Measurements from ENCODE around the gene ZBTB49. TPM values are rescaled to one million over a fixed set of nuclear protein-coding genes. Genes with fewer than 3 reads are reported as not detected.

Gene ZBTB49
- total and polyA plus RNA-seq, 2 of the 13 experiments (the other 11 are each of a cell fraction or from before 2014, with no cell fraction given): 3.3 to 4.3 TPM

DNA sequence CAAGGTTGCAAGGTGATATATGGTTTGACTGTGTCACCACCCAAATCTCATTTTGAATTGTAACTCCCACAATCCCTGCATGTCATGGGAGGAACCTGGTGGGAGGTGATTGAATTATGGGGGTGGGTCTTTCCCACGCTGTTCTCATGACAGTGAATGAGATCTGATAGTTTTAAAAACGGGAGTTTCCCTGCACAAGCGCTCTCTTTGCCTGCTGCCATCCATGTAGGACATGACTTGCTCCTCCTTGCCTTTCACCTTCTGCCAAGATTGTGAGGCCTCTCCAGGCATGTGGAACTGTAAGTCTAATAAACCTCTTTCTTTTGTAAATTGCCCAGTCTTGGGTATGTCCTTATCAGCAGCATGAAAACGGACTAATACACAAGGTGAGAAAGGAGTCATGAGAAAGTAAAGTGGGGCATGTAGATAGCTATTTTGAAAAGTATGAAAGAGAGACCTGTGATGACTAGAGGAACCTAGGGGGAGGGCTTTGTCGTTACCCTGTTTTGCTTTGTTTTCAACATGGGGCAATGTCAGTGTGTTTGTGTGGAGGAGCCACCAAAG, 6.3 kb downstream of the ZBTB49 start:
- whole genome bisulfite sequencing (ENCODE audit: low lambda C conversion rate): 100% methylated on average over 5 of the region's 5 CpGs
- no peak for FAIRE-seq
- BruUV-seq (replicated peaks): no TSS peak

DNA sequence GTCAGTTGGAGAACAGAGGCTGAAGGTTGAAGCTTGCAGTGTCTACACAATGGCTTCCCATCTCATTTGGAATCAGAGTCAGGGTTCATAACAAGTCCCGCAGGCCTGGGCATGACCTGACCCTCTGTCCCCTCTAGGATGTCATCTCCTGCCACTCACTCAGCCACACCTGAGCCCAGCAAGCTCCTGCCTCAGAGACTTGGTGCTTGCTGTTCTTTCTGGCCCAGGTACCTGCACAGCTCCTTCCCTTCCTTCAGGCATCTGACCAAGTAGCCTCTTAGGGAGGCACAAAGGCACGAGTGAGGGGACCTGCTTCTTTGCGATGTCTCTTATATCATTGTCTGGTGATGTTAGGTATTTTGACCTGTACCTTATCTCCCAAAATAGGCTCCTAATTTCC, 9.0 kb downstream of the ZBTB49 start:
- H3K4me1 ChIP-seq (ENCODE audit: insufficient read depth, low read length): no peaks in the 10 kb centered on the region
- no peak overlapping the region for H3K9ac ChIP-seq (ENCODE audit: insufficient read depth, low read depth, low read length)
- H4K20me1 ChIP-seq (ENCODE audit: insufficient read depth, low read length): no peaks in the 10 kb centered on the region
- ATAC-seq: no peak
- H3K79me2 ChIP-seq (ENCODE audit: insufficient read depth, low read length): peaks cover 10% of the 10 kb centered on the region
- no peaks in the 10 kb centered on the region for H3K27me3 ChIP-seq (ENCODE audit: control insufficient read depth in 1 of 2, insufficient read depth in 2 of 2, low read length in 2 of 2)
- POLR2A ChIA-PET: no interaction called here
- H3K9me3 ChIP-seq (ENCODE audit: low read length): no peaks in the 10 kb centered on the region
- no peak overlapping the region for H3K4me2 ChIP-seq (ENCODE audit: low read depth, low read length)
- peaks cover 5 to 16% of the 10 kb centered on the region in 2 experiments; a peak in 4 of 5 replicates for H3K36me3 ChIP-seq (replicated peaks in 1 of 2; ENCODE audit: control insufficient read depth in 1 of 2, insufficient read depth in 2 of 2, low read length in 2 of 2)
- CTCF ChIA-PET (ENCODE audit: low intra/inter-chr PET ratio, low total read pairs): no interaction called here
- in situ Hi-C loops (cut with HindIII; ENCODE audit: extremely low pct_ligation_motif_present, low pct_unique_long_range_greater_than_20kb) (no loop called here), intact Hi-C loops (cut with micrococcal nuclease; ENCODE audit: unreplicated experiment) (no loop called here)
- no peak for FAIRE-seq
- no peak overlapping the region for H3K4me3 ChIP-seq (replicated peaks in 1 of 3; ENCODE audit: insufficient read depth in 1 of 3, low read depth in 2 of 3, low read length in 3 of 3)
- DNase-seq (ENCODE audit: low spot score): no peak
- WGBS (ENCODE audit: low lambda C conversion rate): 100% methylated on average over 2 of the region's 3 CpGs
- TF ChIP-seq, protein P1, sequence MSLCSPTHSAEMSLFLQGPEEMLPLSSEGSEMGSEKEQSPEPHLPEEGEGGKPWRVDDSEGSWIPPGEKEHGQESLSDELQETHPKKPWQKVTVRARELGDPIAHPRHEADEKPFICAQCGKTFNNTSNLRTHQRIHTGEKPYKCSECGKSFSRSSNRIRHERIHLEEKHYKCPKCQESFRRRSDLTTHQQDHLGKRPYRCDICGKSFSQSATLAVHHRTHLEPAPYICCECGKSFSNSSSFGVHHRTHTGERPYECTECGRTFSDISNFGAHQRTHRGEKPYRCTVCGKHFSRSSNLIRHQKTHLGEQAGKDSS (CRISPR knock-in tag; IDR thresholded peaks at IDR 0.05; ENCODE audit: borderline replicate concordance, low read depth): no peak
- TF ChIP-seq ZNF460 (CRISPR knock-in tag; IDR thresholded peaks at IDR 0.05; ENCODE audit: borderline replicate concordance): no peak
- TF ChIP-seq ZNF563 (CRISPR knock-in tag; IDR thresholded peaks at IDR 0.05): no peak
- TF ChIP-seq ATRX (CRISPR knock-in tag; IDR thresholded peaks at IDR 0.05; ENCODE audit: borderline replicate concordance): no peak
- no peak for TF ChIP-seq ZNF441 (CRISPR knock-in tag; IDR thresholded peaks at IDR 0.05; ENCODE audit: borderline replicate concordance)
- TF ChIP-seq NFE2L2 (IDR thresholded peaks at IDR 0.05; ENCODE audit: low read length): no peak
- H2AFZ ChIP-seq (ENCODE audit: low read length): no peak overlapping the region
- BruUV-seq (replicated peaks): no TSS peak
- H3K27ac ChIP-seq (ENCODE audit: extremely low read length, insufficient read depth, low read length): no peak overlapping the region

More for the DNA sequence above, 6.3 kb downstream of the ZBTB49 start:
- TF ChIP-seq ZNF431 (CRISPR knock-in tag; IDR thresholded peaks at IDR 0.05; ENCODE audit: borderline replicate concordance, low read depth): 0 out of 2 replicates have a peak, but pooled peaks have one; percentile 54
- no peak for TF ChIP-seq CAMTA2 (CRISPR knock-in tag; IDR thresholded peaks at IDR 0.05; ENCODE audit: borderline replicate concordance)
- peaks cover 2 to 4% of the 10 kb centered on the region in 2 experiments; a peak in 2 of 5 replicates for H3K36me3 ChIP-seq (replicated peaks in 1 of 2; ENCODE audit: control insufficient read depth in 1 of 2, insufficient read depth in 2 of 2, low read length in 2 of 2)
- intact Hi-C loops (cut with micrococcal nuclease; ENCODE audit: unreplicated experiment) (no loop called here), in situ Hi-C loops (cut with HindIII; ENCODE audit: extremely low pct_ligation_motif_present, low pct_unique_long_range_greater_than_20kb) (no loop called here)
- no peak overlapping the region for H2AFZ ChIP-seq (ENCODE audit: low read length)
- no peaks in the 10 kb centered on the region for H3K9me3 ChIP-seq (ENCODE audit: low read length)
- H3K9ac ChIP-seq (ENCODE audit: insufficient read depth, low read depth, low read length): no peak overlapping the region
- no peak for ATAC-seq
- no peak overlapping the region for H3K4me2 ChIP-seq (ENCODE audit: low read depth, low read length)
- H4K20me1 ChIP-seq (ENCODE audit: insufficient read depth, low read length): no peaks in the 10 kb centered on the region
- peaks cover 13% of the 10 kb centered on the region for H3K4me1 ChIP-seq (ENCODE audit: insufficient read depth, low read length)
- no peak for DNase-seq (ENCODE audit: low spot score)
- POLR2A ChIA-PET: no interaction called here
- CTCF ChIA-PET (ENCODE audit: low intra/inter-chr PET ratio, low total read pairs): no interaction called here
- no peak overlapping the region for H3K4me3 ChIP-seq (replicated peaks in 1 of 3; ENCODE audit: insufficient read depth in 1 of 3, low read depth in 2 of 3, low read length in 3 of 3)
- H3K27me3 ChIP-seq (ENCODE audit: control insufficient read depth in 1 of 2, insufficient read depth in 2 of 2, low read length in 2 of 2): no peaks in the 10 kb centered on the region
- no peak overlapping the region for H3K27ac ChIP-seq (ENCODE audit: extremely low read length, insufficient read depth, low read length)
- peaks cover 27% of the 10 kb centered on the region for H3K79me2 ChIP-seq (ENCODE audit: insufficient read depth, low read length)
